ENCODE data around the gene TSPYL2.

Gene TSPYL2

DNA sequence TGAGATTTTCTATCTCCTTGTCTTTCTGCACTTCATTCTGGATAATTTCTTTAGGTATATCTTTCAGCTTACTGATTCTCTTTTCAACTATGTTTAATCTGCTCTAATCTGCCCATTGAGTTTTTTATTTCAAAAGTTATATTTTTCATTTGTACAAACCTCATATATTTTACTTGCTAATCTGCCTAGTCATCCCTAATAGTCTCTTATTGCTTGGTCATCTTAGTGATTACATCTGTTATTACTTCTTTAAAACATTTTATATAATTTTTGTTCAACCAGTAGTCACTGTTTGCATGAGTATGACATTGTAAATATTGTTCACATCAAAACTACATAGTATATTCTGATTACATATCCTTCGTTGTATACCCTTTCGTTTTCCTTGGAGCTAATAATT, 44.2 kb downstream of the TSPYL2 start:
- no peak for DNase-seq

DNA sequence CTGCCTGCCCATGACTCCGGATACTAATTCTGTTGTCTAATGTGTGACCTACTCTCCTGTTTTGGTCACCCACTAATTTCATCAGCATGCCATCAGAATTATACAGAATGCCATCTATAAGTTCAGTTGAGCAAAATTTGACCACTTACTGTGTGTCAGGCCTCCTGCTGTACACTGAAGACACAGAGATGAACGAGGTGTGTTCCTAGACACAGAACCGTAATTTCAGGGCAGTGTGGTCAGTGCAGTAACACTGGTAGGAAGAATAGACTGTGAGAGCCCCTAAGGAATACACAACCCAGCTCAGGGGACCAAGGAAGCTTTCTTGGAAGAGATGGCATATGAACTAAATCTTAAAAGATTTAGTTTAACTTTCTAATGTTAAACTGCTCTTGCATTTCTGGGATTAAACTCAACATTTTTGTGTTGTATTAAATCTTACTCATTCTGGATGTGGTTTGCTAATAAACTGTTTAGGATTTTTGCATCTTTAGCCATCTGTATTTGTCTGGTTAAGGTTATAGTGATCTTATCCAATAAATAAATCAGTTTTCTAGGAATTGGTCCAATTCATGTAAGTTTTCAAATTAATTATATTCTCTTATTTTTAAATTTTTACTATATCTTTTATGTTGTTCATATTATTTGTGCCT, 46.1 kb downstream of the TSPYL2 start:
- DNase-seq, result no peak

DNA sequence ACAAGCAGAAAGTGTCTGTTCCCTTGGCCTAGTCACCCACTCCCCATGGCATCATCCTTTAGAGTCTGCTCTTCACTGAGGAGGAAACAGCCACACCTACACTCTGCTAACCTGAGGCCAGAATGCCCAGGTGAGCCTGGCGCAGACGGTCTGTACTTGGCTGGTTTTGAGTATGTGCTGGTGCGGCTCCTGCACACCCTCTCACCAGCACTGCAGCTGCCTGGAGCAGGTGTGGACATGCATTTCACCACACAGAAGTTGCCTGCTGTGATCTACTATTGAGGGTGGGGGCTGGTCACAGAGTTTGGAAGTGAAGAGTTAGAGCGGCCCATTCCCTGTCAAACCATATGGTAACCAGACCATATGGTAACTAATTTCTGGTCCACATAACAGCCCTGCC, 51.2 kb downstream of the TSPYL2 start:
- DNase-seq, result no peak

DNA sequence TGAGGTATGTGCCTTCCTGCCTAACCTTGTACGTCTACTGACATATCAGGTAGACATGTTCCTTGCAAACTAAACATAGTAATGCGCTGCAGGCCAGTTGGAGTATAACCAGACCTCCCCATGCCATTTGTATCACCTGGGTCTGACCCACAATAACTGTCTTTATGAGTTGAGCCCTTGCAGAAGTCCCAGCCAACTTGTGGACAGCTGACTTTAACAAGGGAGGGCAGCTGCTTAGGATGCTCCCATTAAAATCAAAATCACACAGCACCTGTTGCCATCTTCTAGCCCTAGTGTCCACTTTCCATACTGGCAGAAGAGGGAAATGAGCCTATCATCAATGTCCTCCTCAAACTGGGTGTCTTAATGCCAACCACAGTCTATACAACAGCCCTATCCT, 53.4 kb downstream of the TSPYL2 start:
- no peak for DNase-seq
